H9 (cell line): Measurements from ENCODE around the gene SERPINB8. TPM values are rescaled to one million over a fixed set of nuclear protein-coding genes. Genes with fewer than 3 reads are reported as not detected.

Experiments
- DNase-seq: peaks from one replicate; pipeline ENCODE4 v3.0.0-alpha.2; 2017
- H2AFZ ChIP-seq: one replicate; pipeline ENCODE4 v1.6.1; 2013; ENCODE audit warnings: mild to moderate bottlenecking, low read length, control low read depth, moderate library complexity
- H2AK5ac ChIP-seq: 2 replicates; pipeline ENCODE4 v1.6.1; 2013; ENCODE audit warnings: low read length, control low read depth, mixed read lengths; ENCODE audit not compliant: insufficient read length
- H2BK120ac ChIP-seq: one replicate; pipeline ENCODE4 v1.6.1; 2013; ENCODE audit warnings: low read depth, mild to moderate bottlenecking, low read length, control low read depth, inconsistent platforms; ENCODE audit not compliant: poor library complexity, severe bottlenecking
- H2BK12ac ChIP-seq: 2 replicates; pipeline ENCODE4 v1.6.1; 2013; ENCODE audit warnings: low read length, control low read depth, mixed read lengths, low read depth; ENCODE audit not compliant: insufficient read length
- H2BK15ac ChIP-seq: 2 replicates; pipeline ENCODE4 v1.6.1; 2013; ENCODE audit warnings: low read depth, low read length, control low read depth
- H2BK20ac ChIP-seq: one replicate; pipeline ENCODE4 v1.6.1; 2013; ENCODE audit warnings: low read depth, mild to moderate bottlenecking, low read length, control low read depth, inconsistent platforms; ENCODE audit not compliant: poor library complexity, severe bottlenecking
- H2BK5ac ChIP-seq: 2 replicates; pipeline ENCODE4 v1.6.1; 2013; ENCODE audit warnings: low read length, control low read depth, mixed read lengths; ENCODE audit not compliant: insufficient read length
- H3K14ac ChIP-seq: 2 replicates; pipeline ENCODE4 v1.6.1; 2013; ENCODE audit warnings: low read length, control low read depth; ENCODE audit not compliant: insufficient read depth
- H3K18ac ChIP-seq: 2 replicates; pipeline ENCODE4 v1.6.1; 2013; ENCODE audit warnings: low read depth, mild to moderate bottlenecking, mixed read lengths, low read length, control low read depth; ENCODE audit not compliant: insufficient read length
- H3K23ac ChIP-seq: 2 replicates; pipeline ENCODE4 v1.6.1; 2013; ENCODE audit warnings: low read length, control low read depth, mixed read lengths, low read depth; ENCODE audit not compliant: insufficient read length
- H3K23me2 ChIP-seq: 2 replicates; pipeline ENCODE4 v1.6.1; 2013; ENCODE audit warnings: low read depth, mild to moderate bottlenecking, mixed read lengths, low read length, control low read depth; ENCODE audit not compliant: insufficient read length, poor library complexity, severe bottlenecking
- H3K27ac ChIP-seq: 2 replicates; pipeline ENCODE4 v1.5.1; 2013; ENCODE audit warnings: low read length, control low read depth, mixed read lengths, low read depth; ENCODE audit not compliant: insufficient read length
- H3K27me3 ChIP-seq: 2 replicates; pipeline ENCODE4 v1.6.1; 2013; ENCODE audit warnings: low read length, control low read depth, inconsistent platforms; ENCODE audit not compliant: insufficient read depth
- H3K4ac ChIP-seq: 2 replicates; pipeline ENCODE4 v1.6.1; 2013; ENCODE audit warnings: low read depth, mild to moderate bottlenecking, control low read depth, inconsistent platforms, low read length, moderate library complexity
- H3K4me1 ChIP-seq: 2 replicates; pipeline ENCODE4 v1.6.1; 2013; ENCODE audit warnings: low read length, control low read depth, inconsistent platforms; ENCODE audit not compliant: insufficient read depth
- H3K4me2 ChIP-seq: 2 replicates; pipeline ENCODE4 v1.6.1; 2013; ENCODE audit warnings: low read length, control low read depth, mixed read lengths; ENCODE audit not compliant: insufficient read length, insufficient read depth
- H3K56ac ChIP-seq: 2 replicates; pipeline ENCODE4 v1.6.1; 2013; ENCODE audit warnings: low read depth, mild to moderate bottlenecking, mixed read lengths, low read length, control low read depth; ENCODE audit not compliant: insufficient read length
- H3K79me1 ChIP-seq: 2 replicates; pipeline ENCODE4 v1.6.1; 2013; ENCODE audit warnings: low read depth, mild to moderate bottlenecking, moderate library complexity, low read length, control low read depth, inconsistent platforms; ENCODE audit not compliant: insufficient read depth, poor library complexity, severe bottlenecking
- H3K79me2 ChIP-seq: 2 replicates; pipeline ENCODE4 v1.6.1; 2013; ENCODE audit warnings: low read length, control low read depth, inconsistent platforms; ENCODE audit not compliant: insufficient read depth
- H3K9ac ChIP-seq: 2 replicates; pipeline ENCODE4 v1.6.1; 2013; ENCODE audit warnings: low read length, control low read depth, mixed read lengths; ENCODE audit not compliant: insufficient read length; ENCODE audit errors: extremely low read depth
- H3K9me3 ChIP-seq: one replicate; pipeline ENCODE4 v1.6.1; 2013; ENCODE audit warnings: low read depth, low read length, inconsistent platforms; ENCODE audit not compliant: control insufficient read depth
- H3T11ph ChIP-seq: one replicate; pipeline ENCODE4 v1.6.1; 2013; ENCODE audit warnings: mild to moderate bottlenecking, low read length, control low read depth, inconsistent platforms
- H4K20me1 ChIP-seq: one replicate; pipeline ENCODE4 v1.6.1; 2013; ENCODE audit not compliant: control insufficient read depth, insufficient read length, insufficient read depth
- H4K5ac ChIP-seq: 2 replicates; pipeline ENCODE4 v1.6.1; 2013; ENCODE audit warnings: low read depth, mild to moderate bottlenecking, mixed read lengths, low read length, control low read depth; ENCODE audit not compliant: insufficient read length
- H4K8ac ChIP-seq: replicated peaks from 2 replicates; pipeline ENCODE4 v1.6.1; 2013; ENCODE audit warnings: low read length, control low read depth, mixed read lengths, low read depth; ENCODE audit not compliant: insufficient read length
- H4K91ac ChIP-seq: 2 replicates; pipeline ENCODE4 v1.6.1; 2013; ENCODE audit warnings: low read depth, mild to moderate bottlenecking, moderate library complexity, mixed read lengths, low read length, control low read depth; ENCODE audit not compliant: insufficient read length
- H3K27ac Mint-ChIP-seq, 3 experiments: 2 replicates in 2 of 3; 3 replicates in 1 of 3; pipeline ENCODE4 v1.8.0; 2020 to 2021; ENCODE audit warnings: mixed read lengths in 3 of 3, mild to moderate bottlenecking in 1 of 3, moderate library complexity in 1 of 3
- H3K27me3 Mint-ChIP-seq: 2 replicates; pipeline ENCODE4 v1.8.0; 2021; ENCODE audit warnings: low read depth, mild to moderate bottlenecking, moderate library complexity, mixed read lengths
- H3K36me3 Mint-ChIP-seq, 3 experiments: 2 replicates in 2 of 3; 3 replicates in 1 of 3; pipeline ENCODE4 v1.8.0; 2020 to 2021; ENCODE audit warnings: low read depth in 3 of 3, mixed read lengths in 3 of 3; ENCODE audit not compliant: insufficient read depth in 1 of 3
- H3K4me1 Mint-ChIP-seq, 2 experiments: 2 replicates each; pipeline ENCODE4 v1.8.0; 2020; ENCODE audit warnings: mixed read lengths in 2 of 2
- H3K4me3 Mint-ChIP-seq, 2 experiments: 2 replicates in 1 of 2; 3 replicates in 1 of 2; pipeline ENCODE4 v1.8.0; 2020 to 2021; ENCODE audit warnings: mild to moderate bottlenecking in 2 of 2, mixed read lengths in 2 of 2, moderate library complexity in 1 of 2
- H3K9me3 Mint-ChIP-seq, 2 experiments: 2 replicates in 1 of 2; 3 replicates in 1 of 2; pipeline ENCODE4 v1.8.0; 2020; ENCODE audit warnings: mild to moderate bottlenecking in 2 of 2, mixed read lengths in 2 of 2, moderate library complexity in 1 of 2
- CTCF ChIP-seq: fragments of 200-600 bp; sonication (generic); conservative IDR thresholded peaks from 3 replicates; pipeline ENCODE4 v1.8.0; 2021; ENCODE audit warnings: antibody characterized with exemption, mild to moderate bottlenecking
- WGBS: extraction: QIAGEN DNeasy Blood & Tissue Kit; methylation state at CpG from one replicate; pipeline ENCODE4 v1.1.7; 2013; ENCODE audit warnings: missing lambda C conversion rate, low lambda C conversion rate, mixed read lengths; ENCODE audit not compliant: insufficient read length; ENCODE audit errors: extremely low coverage; 5-methylcytosine and 5-hydroxymethylcytosine counted together
- total RNA-seq: library from RNA; stranded (reverse); gene quantifications from 2 replicates; pipeline ENCODE4 v1.2.1, GENCODE V29; 2021

Gene SERPINB8
- total RNA-seq, 1 experiment from 2014 or later = 2.1 TPM

- Histone ChIP-seq H4K5ac (no peak overlapping the region), H2AK5ac (no peak overlapping the region), H3K79me2 (no peaks in the 10 kb centered on the region), H2AFZ (no peak overlapping the region), H3K27ac (no peak overlapping the region), H4K8ac (no peak overlapping the region), H3K79me1 (no peaks in the 10 kb centered on the region), H3K4me1 (no peaks in the 10 kb centered on the region), H2BK20ac (no peak overlapping the region), H4K20me1 (no peaks in the 10 kb centered on the region), H3K56ac (no peak overlapping the region), H4K91ac (no peak overlapping the region), H2BK15ac (no peak overlapping the region), H3K4me2 (no peak overlapping the region), H3K23me2 (no peaks in the 10 kb centered on the region), H3K9me3 (no peaks in the 10 kb centered on the region), H3K23ac (no peak overlapping the region), H2BK120ac (no peak overlapping the region), H3K4ac (no peak overlapping the region), H3K9ac (no peak overlapping the region), H2BK12ac (no peak overlapping the region), H3K14ac (no peak overlapping the region), H3K18ac (no peak overlapping the region), H2BK5ac (no peak overlapping the region), H3T11ph (no peak overlapping the region), H3K27me3 (no peaks in the 10 kb centered on the region)
- no peak for DNase-seq
- no peak overlapping the region for H3K4me3 Mint-ChIP-seq
- H3K36me3 Mint-ChIP-seq = no peaks in the 10 kb centered on the region; a peak in 1 of 7 replicates
- H3K4me1 Mint-ChIP-seq = no peaks in the 10 kb centered on the region
- H3K27ac Mint-ChIP-seq = no peak overlapping the region
- H3K9me3 Mint-ChIP-seq = no peaks in the 10 kb centered on the region
- no CpG with 5 or more reads among the region's 7 CpGs for WGBS
- peaks cover 3% of the 10 kb centered on the region; the same call in 1 of the 2 replicates for H3K27me3 Mint-ChIP-seq
- no peak for TF ChIP-seq CTCF
Observed at GRCh38 chr18:63986885-63987284, 17.0 kb downstream of the SERPINB8 start.
